NCI-H2081 (cell line): Measurements from ENCODE around the gene CTSA.
"Not testable (repeated sequence)": the region's sequence is repeated elsewhere in the genome, so short reads cannot be mapped to it uniquely, and the experiment has no call there.

Experiments
- DNase-seq, 2 experiments: peaks; one replicate each; lab custom pipeline; 2025; lab: John Stamatoyannopoulos, UW

Gene CTSA

GRCh38 chr20:45896641-45897161, 5.6 kb downstream of the CTSA start:
- no peak for DNase-seq

GRCh38 chr20:45897289-45897688, 6.2 kb downstream of the CTSA start:
- no peak for DNase-seq

GRCh38 chr20:45897692-45898091, 6.6 kb downstream of the CTSA start:
- no peak for DNase-seq

GRCh38 chr20:45898285-45898684, 7.2 kb downstream of the CTSA start:
- DNase-seq, result no peak

GRCh38 chr20:45899046-45899835, 8.1 kb downstream of the CTSA start:
- no peak for DNase-seq

- DNase-seq, result not testable (repeated sequence)
These were observed 10.2 kb downstream of the CTSA start for GRCh38 chr20:45901332-45901731.

GRCh38 chr20:45902199-45902701, 11.1 kb downstream of the CTSA start:
- DNase-seq, result no peak

GRCh38 chr20:45904583-45905504, 13.7 kb downstream of the CTSA start:
- DNase-seq, result no peak

GRCh38 chr20:45905505-45906079, 14.5 kb downstream of the CTSA start:
- DNase-seq, result no peak

GRCh38 chr20:45907219-45907948, 16.2 kb downstream of the CTSA start:
- no peak for DNase-seq

- no peak for DNase-seq
These were observed 16.9 kb downstream of the CTSA start for GRCh38 chr20:45908084-45908483.

GRCh38 chr20:45909336-45909808, 18.2 kb downstream of the CTSA start:
- DNase-seq, result no peak

GRCh38 chr20:45909817-45910669, 18.9 kb downstream of the CTSA start:
- DNase-seq, result no peak

GRCh38 chr20:45910670-45911485, 19.7 kb downstream of the CTSA start:
- peak; percentile 49 to 66 for DNase-seq

GRCh38 chr20:45911486-45912343, 20.6 kb downstream of the CTSA start, which contains the start of gene PLTP:
PLTP (minus strand) TSS chr20:45912155; CDS start chr20:45911452, 703 bp downstream.
- DNase-seq, result no peak

GRCh38 chr20:45912344-45912682, 21.2 kb downstream of the CTSA start:
- no peak for DNase-seq

GRCh38 chr20:45913116-45913515, 22.0 kb downstream of the CTSA start:
- no peak for DNase-seq

- DNase-seq, result no peak
These were observed 26.6 kb downstream of the CTSA start for GRCh38 chr20:45917790-45918141.
